Pons (tissue), 1 donor: ENCODE results near the gene ST3GAL5.

Experiments used
- DNase-seq: peaks from one replicate; pipeline ENCODE4 v3.0.0-alpha.2; 2016; ENCODE audit warnings: low spot score

ST3GAL5 gene

DNA sequence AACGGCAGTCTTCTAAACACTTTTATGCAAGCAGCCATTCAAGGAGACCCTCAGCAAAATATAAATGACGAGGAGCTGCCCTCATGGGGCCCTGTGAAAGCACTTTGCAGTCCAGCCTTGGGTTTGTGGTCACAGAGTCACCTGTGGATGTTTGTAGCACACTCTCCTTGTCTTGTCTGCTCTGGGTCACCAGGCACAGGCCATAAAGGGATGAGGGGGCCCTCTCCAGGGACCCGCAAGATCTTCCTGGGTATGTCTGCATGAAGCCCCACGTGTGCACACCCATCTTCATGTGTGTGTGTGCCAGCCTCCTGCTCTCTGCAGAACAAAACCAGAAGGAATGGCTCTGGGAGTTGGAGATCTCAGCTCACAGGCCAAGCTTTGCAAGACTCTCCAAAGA is 98.8 kb downstream of the ST3GAL5 start:
- DNase-seq, result no peak

DNA sequence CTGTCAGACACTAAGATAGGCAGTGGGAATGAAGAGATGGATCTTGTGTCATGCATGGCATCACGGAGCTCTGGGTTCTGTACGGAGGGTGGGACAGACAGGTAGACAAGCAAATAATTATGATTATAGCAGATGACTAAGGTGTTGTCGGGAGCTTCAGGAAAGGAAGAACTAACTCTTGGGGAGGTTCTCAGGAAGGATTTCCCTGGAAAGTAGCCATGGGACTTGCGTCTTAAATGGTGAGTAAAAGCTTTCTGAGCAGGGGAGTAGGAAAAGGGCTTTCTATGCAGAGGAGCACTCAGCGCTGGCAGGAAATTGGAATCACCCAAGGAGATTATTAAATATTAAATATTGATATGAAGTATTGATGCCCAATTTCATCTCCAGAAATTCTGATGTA is 99.5 kb downstream of the ST3GAL5 start:
- DNase-seq, result no peak

- DNase-seq, result no peak
Observed at GRCh38 chr2:85788603-85789002, 100.2 kb downstream of the ST3GAL5 start.

GRCh38 chr2:85787981-85788340 is 100.8 kb downstream of the ST3GAL5 start:
- DNase-seq, result no peak

GRCh38 chr2:85787282-85787980 is 101.4 kb downstream of the ST3GAL5 start:
- DNase-seq, result no peak
